Fibroblast of the aortic adventitia (primary cell): ENCODE measurements around the gene CD68. TPM values are rescaled to one million over a fixed set of nuclear protein-coding genes. Genes with fewer than 3 reads are reported as not detected.

Source experiments
- DNase-seq: peaks from one replicate; pipeline ENCODE4 v3.0.0-alpha.2; 2010; ENCODE audit warnings: low read depth
- H3K4me3 ChIP-seq: 2 replicates; pipeline ENCODE4 v1.5.1; 2011; ENCODE audit warnings: low read depth, mild to moderate bottlenecking, control low read depth, low read length, moderate library complexity
- total RNA-seq: library from RNA; depleted of rRNA; stranded (reverse); fragments of >200 nt; gene quantifications from 2 replicates; pipeline ENCODE4 v1.2.3, GENCODE V29; 2012; ENCODE audit warnings: low replicate concordance
- TF ChIP-seq, protein P1 (sequence below): IDR thresholded peaks from 2 replicates; pipeline ENCODE4 v1.5.1; 2011; ENCODE audit warnings: mild to moderate bottlenecking, low read length, control low read depth, inconsistent platforms; ENCODE audit not compliant: insufficient read depth

CD68 gene
- total RNA-seq, 1 donor, result 71.7 TPM

DNA sequence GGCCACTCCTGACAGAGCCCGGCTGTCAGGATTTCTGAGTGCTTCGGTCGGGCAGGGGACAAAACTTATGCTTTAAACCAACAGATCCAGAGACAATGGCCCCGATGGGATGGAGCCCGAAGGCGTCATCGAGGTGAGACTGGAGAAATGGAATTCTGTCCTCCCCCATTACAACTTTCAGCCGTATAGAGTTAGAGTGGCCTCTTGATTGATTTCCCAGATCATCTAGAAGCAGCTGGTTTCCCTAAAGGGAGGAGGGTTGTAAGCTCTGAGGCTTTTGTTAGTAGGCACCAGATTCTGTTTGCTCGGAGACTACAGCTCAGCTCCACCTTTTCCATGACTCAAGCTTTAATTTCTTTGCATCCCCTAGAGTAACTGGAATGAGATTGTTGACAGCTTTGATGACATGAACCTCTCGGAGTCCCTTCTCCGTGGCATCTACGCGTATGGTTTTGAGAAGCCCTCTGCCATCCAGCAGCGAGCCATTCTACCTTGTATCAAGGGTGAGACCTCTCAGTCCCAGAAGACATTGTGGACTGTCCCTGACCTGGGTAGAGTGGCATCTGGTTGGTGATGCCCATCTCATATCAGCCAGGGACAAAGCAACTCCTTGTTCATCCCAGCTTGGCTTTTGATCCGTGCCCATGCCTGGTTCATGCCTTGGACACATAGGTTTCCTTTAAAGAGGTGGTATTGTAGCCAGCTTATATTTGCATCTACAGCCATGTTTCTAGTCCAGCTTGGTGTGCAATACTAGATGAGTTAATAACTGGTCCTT, 5.1 kb upstream of the CD68 start:
- peak overlapping the region; percentile 99 for H3K4me3 ChIP-seq
- peak; percentile 40 for DNase-seq
- TF ChIP-seq, protein P1, sequence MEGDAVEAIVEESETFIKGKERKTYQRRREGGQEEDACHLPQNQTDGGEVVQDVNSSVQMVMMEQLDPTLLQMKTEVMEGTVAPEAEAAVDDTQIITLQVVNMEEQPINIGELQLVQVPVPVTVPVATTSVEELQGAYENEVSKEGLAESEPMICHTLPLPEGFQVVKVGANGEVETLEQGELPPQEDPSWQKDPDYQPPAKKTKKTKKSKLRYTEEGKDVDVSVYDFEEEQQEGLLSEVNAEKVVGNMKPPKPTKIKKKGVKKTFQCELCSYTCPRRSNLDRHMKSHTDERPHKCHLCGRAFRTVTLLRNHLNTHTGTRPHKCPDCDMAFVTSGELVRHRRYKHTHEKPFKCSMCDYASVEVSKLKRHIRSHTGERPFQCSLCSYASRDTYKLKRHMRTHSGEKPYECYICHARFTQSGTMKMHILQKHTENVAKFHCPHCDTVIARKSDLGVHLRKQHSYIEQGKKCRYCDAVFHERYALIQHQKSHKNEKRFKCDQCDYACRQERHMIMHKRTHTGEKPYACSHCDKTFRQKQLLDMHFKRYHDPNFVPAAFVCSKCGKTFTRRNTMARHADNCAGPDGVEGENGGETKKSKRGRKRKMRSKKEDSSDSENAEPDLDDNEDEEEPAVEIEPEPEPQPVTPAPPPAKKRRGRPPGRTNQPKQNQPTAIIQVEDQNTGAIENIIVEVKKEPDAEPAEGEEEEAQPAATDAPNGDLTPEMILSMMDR, result no peak

DNA sequence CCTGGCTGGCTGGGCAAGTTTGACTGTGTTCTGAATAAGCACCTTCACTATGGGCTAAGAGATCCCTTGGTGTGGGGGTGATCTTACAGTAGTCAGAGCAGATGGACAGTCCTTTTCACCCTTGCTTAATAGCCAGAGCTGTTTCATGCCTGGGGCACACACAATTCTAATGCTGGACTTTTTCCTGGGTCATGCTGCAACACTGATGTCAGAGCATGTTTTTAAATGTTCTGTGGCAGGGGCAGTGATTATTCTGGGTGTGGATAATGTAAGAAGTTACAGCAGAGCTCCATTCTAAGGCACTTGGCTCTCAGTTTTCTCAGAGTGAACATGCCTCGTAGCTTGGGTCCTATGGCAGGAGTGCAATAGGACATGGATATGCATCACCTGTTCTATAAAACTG, 4.0 kb upstream of the CD68 start:
- H3K4me3 ChIP-seq, result peak overlapping the region; percentile 99
- TF ChIP-seq, protein P1, result no peak
- DNase-seq, result no peak

DNA sequence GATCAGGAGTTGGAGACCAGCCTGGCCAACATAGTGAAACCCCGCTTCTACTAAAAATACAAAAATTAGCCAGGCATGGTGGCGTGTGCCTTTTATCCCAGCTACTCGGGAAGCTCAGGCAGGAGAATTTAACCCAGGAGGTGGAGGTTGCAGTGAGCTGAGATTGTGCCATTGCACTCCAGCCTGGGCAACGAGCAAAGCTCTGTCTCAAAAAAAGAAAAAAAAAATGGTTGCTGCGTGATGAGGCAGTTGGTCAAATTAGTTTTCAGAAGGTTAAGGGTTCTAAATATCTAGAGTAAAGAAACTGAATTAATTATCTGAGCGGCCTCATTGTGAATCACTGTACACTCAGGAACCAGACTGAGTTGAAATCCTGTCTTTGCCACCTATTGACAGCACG, 3.5 kb upstream of the CD68 start:
- no peak overlapping the region for H3K4me3 ChIP-seq
- DNase-seq, result no peak

DNA sequence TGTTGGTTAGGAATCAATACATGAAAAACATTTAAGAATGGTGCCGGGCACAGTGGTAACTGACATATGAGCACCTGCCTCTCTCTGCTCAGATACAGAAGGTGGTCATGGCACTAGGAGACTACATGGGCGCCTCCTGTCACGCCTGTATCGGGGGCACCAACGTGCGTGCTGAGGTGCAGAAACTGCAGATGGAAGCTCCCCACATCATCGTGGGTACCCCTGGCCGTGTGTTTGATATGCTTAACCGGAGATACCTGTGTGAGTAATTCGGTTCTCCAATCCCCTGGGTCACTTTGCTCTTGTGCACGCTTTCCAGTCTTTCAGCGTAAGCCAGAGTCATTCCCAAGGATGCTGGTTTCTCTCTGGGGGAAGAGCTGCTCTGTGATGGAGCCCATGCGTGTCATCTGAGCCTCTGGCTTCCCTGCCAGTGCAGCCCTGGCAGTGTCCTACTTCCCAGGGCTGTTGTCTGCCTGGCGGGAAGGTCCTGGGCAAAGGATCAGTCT, 3.0 kb upstream of the CD68 start:
- TF ChIP-seq, protein P1, result no peak
- no peak overlapping the region for H3K4me3 ChIP-seq
- no peak for DNase-seq

More for the DNA sequence above, 3.5 kb upstream of the CD68 start:
- TF ChIP-seq, protein P1, result no peak

DNA sequence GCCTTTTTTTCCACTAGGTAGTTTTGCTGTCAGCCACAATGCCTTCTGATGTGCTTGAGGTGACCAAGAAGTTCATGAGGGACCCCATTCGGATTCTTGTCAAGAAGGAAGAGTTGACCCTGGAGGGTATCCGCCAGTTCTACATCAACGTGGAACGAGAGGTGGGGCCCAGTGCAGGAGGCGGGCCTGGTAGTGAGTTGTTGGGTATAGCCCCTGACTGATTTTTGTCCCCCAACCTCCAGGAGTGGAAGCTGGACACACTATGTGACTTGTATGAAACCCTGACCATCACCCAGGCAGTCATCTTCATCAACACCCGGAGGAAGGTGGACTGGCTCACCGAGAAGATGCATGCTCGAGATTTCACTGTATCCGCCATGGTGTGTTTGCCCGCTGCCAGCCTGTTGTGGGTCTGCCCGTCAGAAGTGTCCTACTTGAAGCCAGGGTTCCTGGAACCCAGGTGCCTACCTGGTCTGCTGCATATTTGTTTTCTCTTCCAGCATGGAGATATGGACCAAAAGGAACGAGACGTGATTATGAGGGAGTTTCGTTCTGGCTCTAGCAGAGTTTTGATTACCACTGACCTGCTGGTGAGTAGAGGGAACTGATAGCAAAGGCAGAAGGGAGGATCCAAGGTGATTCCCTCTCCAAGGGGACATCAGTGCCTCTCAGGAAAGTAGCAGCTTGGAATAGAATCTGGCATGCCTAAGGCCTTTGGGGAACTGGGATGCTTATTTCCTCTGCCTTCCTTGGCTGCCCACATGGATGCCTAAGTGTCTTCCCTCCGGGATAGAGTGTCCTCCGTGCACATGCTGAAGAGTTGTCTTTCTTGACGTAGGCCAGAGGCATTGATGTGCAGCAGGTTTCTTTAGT, 1.9 kb upstream of the CD68 start:
- TF ChIP-seq, protein P1, result no peak
- no peak for DNase-seq

DNA sequence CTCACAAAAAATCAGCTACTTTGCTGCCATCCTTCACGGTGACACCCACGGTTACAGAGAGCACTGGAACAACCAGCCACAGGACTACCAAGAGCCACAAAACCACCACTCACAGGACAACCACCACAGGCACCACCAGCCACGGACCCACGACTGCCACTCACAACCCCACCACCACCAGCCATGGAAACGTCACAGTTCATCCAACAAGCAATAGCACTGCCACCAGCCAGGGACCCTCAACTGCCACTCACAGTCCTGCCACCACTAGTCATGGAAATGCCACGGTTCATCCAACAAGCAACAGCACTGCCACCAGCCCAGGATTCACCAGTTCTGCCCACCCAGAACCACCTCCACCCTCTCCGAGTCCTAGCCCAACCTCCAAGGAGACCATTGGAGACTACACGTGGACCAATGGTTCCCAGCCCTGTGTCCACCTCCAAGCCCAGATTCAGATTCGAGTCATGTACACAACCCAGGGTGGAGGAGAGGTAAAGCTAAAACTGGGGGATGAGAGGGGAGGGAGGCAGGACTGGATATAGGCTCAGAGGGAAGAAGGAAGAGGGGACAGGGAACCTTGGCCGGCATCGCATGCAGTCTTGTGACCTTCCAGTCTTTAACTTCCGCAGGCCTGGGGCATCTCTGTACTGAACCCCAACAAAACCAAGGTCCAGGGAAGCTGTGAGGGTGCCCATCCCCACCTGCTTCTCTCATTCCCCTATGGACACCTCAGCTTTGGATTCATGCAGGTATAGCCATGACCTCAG, 581 bp downstream of the CD68 start:
- no peak for DNase-seq
- peak overlapping the region; percentile 48 for H3K4me3 ChIP-seq
- TF ChIP-seq, protein P1, result no peak

More for the DNA sequence above, 1.9 kb upstream of the CD68 start:
- no peak overlapping the region for H3K4me3 ChIP-seq
